Kidney epithelial cell (primary cell): ENCODE data around the gene CD46. TPM values are rescaled to one million over a fixed set of nuclear protein-coding genes. Genes with fewer than 3 reads are reported as not detected.

ENCODE experiments used
- DNase-seq: peaks from one replicate; pipeline ENCODE4 v3.0.0-alpha.2; 2010; ENCODE audit warnings: low read depth
- H3K27me3 ChIP-seq: 2 replicates; pipeline ENCODE4 v1.6.0; 2011; ENCODE audit warnings: low read length; ENCODE audit not compliant: control insufficient read depth, insufficient read depth
- H3K36me3 ChIP-seq: 2 replicates; pipeline ENCODE4 v1.5.1; 2011; ENCODE audit warnings: low read length; ENCODE audit not compliant: control insufficient read depth, insufficient read depth
- H3K4me3 ChIP-seq: 2 replicates; pipeline ENCODE4 v1.5.1; 2011; ENCODE audit warnings: low read depth, mild to moderate bottlenecking, control low read depth, low read length
- CTCF ChIP-seq: IDR thresholded peaks from 2 replicates; pipeline ENCODE4 v1.5.1; 2011; ENCODE audit warnings: mild to moderate bottlenecking, moderate library complexity, low read length, control low read depth, inconsistent platforms; ENCODE audit not compliant: insufficient read depth, poor library complexity, severe bottlenecking
- total RNA-seq: library from RNA; depleted of rRNA; stranded (reverse); fragments of >200 nt; gene quantifications from 2 replicates; pipeline ENCODE4 v1.2.3, GENCODE V29; 2015

Gene CD46
- total RNA-seq, 1 donor from 2014 or later = 138 TPM

GRCh38 chr1:207835958-207836357 is 84.1 kb downstream of the CD46 start:
- TF ChIP-seq CTCF = no peak
- no peaks in the 10 kb centered on the region for H3K27me3 ChIP-seq
- no peak overlapping the region for H3K4me3 ChIP-seq
- H3K36me3 ChIP-seq = no peaks in the 10 kb centered on the region
- DNase-seq = no peak

- no peak for DNase-seq
- H3K36me3 ChIP-seq = no peaks in the 10 kb centered on the region
- TF ChIP-seq CTCF = no peak
- no peaks in the 10 kb centered on the region for H3K27me3 ChIP-seq
- H3K4me3 ChIP-seq = no peak overlapping the region
These were observed 84.9 kb downstream of the CD46 start for GRCh38 chr1:207836591-207837347.

GRCh38 chr1:207837673-207838072 is 85.8 kb downstream of the CD46 start:
- H3K4me3 ChIP-seq = no peak overlapping the region
- no peaks in the 10 kb centered on the region for H3K27me3 ChIP-seq
- TF ChIP-seq CTCF = no peak
- no peak for DNase-seq
- H3K36me3 ChIP-seq = no peaks in the 10 kb centered on the region

- TF ChIP-seq CTCF = no peak
- no peak overlapping the region for H3K4me3 ChIP-seq
- H3K36me3 ChIP-seq = no peaks in the 10 kb centered on the region
- DNase-seq = no peak
- no peaks in the 10 kb centered on the region for H3K27me3 ChIP-seq
These were observed 86.6 kb downstream of the CD46 start for GRCh38 chr1:207838156-207839082.

GRCh38 chr1:207839083-207839413 is 87.2 kb downstream of the CD46 start:
- H3K27me3 ChIP-seq = no peaks in the 10 kb centered on the region
- H3K4me3 ChIP-seq = no peak overlapping the region
- TF ChIP-seq CTCF = no peak
- no peak for DNase-seq
- no peaks in the 10 kb centered on the region for H3K36me3 ChIP-seq
